ENCODE results near the gene RHCE.

RHCE gene

DNA sequence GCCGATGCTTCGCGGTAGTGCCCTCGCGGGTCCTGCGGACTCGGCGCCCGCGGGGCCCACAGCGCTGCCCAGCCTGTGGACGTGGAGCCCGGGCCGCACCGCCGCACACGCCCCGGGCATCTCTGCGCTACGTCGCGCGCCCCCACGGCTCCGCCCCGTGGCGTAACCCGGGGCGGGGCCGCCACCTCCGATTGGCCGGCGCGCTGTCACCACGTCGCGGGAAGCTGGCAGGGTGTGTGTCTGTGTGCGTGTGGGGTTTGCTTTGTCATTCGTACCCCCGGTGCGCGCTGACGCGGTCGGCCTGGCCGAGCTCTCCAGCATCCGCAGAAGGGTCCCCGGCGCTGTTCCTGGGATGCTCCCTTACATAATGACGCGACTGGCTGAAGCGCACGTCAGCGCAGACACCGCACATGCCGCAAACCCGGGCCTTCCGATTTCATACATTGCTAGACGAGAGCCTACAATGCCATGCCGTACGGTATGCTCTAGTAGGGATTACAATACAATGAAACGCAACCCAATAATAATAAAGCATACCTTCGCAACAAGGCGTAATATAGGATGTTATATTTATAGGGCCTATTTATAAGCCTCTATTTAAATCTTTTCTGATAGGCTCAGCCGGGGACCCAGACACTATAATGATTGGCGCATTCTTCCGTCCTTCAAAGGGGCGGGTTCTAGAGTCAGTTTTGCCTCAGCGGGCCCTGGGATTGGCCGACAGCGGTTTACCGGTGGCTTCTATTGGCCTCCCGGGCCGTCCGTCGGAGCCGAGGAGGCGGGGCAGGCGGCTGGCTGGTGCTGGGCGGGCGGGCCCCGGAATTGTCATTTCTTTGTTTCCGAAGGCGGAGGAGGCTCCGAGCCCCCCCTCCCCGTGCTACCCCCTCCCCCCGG, 9.7 kb upstream of the RHCE start, which contains the start of gene MACO1 (continued):
- TF ChIP-seq GLIS2 (tag by site-specific recombination; IDR thresholded peaks at IDR 0.05): peak; percentile 96
- TF ChIP-seq ZNF335 (tag by site-specific recombination; conservative IDR thresholded peaks at IDR 0.05): peak; percentile 94
- TF ChIP-seq, protein P1, sequence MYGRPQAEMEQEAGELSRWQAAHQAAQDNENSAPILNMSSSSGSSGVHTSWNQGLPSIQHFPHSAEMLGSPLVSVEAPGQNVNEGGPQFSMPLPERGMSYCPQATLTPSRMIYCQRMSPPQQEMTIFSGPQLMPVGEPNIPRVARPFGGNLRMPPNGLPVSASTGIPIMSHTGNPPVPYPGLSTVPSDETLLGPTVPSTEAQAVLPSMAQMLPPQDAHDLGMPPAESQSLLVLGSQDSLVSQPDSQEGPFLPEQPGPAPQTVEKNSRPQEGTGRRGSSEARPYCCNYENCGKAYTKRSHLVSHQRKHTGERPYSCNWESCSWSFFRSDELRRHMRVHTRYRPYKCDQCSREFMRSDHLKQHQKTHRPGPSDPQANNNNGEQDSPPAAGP (tag by site-specific recombination; IDR thresholded peaks at IDR 0.05): peak; percentile 62
- peak; percentile 89 for TF ChIP-seq ZBTB48 (tag by site-specific recombination; IDR thresholded peaks at IDR 0.05)
- TF ChIP-seq MEIS1 (CRISPR knock-in tag; IDR thresholded peaks at IDR 0.05; ENCODE audit: borderline replicate concordance): no peak
- peak; percentile 84 for TF ChIP-seq GLIS1 (tag by site-specific recombination; IDR thresholded peaks at IDR 0.05)
- TF ChIP-seq ZEB2 (tag by site-specific recombination; IDR thresholded peaks at IDR 0.05): peak; percentile 66
- no peak for TF ChIP-seq ZNF530 (tag by site-specific recombination; IDR thresholded peaks at IDR 0.05; ENCODE audit: low read depth)
- TF ChIP-seq ZNF692 (tag by site-specific recombination; IDR thresholded peaks at IDR 0.05): peak; percentile 75; the same call in 1 of the 2 replicates
- peak; percentile 21 for TF ChIP-seq ZBTB11 (tag by site-specific recombination; conservative IDR thresholded peaks at IDR 0.05; ENCODE audit: low read depth)
- 0 out of 2 replicates have a peak, but pooled peaks have one; percentile 48 for TF ChIP-seq ZNF677 (tag by site-specific recombination; IDR thresholded peaks at IDR 0.05)
- peak; percentile 58; the same call in 1 of the 2 replicates for TF ChIP-seq ZXDB (tag by site-specific recombination; IDR thresholded peaks at IDR 0.05)
- peak; percentile 26; the same call in 1 of the 2 replicates for TF ChIP-seq ZNF2 (tag by site-specific recombination; IDR thresholded peaks at IDR 0.05)
- TF ChIP-seq PATZ1 (tag by site-specific recombination; IDR thresholded peaks at IDR 0.05): peak; percentile 48
- no peak for TF ChIP-seq ZNF10 (tag by site-specific recombination; IDR thresholded peaks at IDR 0.05)
- TF ChIP-seq ZBTB7A (tag by site-specific recombination; IDR thresholded peaks at IDR 0.05; ENCODE audit: low read depth): no peak
- TF ChIP-seq ZNF660 (tag by site-specific recombination; IDR thresholded peaks at IDR 0.05): peak; percentile 68
- no peak for TF ChIP-seq GLI2 (tag by site-specific recombination; IDR thresholded peaks at IDR 0.05; ENCODE audit: borderline replicate concordance, low read depth)
- peak; percentile 51; the same call in 1 of the 2 replicates for TF ChIP-seq ZNF394 (tag by site-specific recombination; IDR thresholded peaks at IDR 0.05; ENCODE audit: borderline replicate concordance)
- TF ChIP-seq, protein P2, sequence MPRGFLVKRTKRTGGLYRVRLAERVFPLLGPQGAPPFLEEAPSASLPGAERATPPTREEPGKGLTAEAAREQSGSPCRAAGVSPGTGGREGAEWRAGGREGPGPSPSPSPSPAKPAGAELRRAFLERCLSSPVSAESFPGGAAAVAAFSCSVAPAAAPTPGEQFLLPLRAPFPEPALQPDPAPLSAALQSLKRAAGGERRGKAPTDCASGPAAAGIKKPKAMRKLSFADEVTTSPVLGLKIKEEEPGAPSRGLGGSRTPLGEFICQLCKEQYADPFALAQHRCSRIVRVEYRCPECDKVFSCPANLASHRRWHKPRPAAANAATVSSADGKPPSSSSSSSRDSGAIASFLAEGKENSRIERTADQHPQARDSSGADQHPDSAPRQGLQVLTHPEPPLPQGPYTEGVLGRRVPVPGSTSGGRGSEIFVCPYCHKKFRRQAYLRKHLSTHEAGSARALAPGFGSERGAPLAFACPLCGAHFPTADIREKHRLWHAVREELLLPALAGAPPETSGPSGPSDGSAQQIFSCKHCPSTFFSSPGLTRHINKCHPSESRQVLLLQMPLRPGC (tag by site-specific recombination; IDR thresholded peaks at IDR 0.05): peak; percentile 45; the same call in 1 of the 2 replicates
- peak; percentile 69 for TF ChIP-seq ZNF501 (tag by site-specific recombination; IDR thresholded peaks at IDR 0.05)
- TF ChIP-seq ZBTB26 (tag by site-specific recombination; optimal IDR thresholded peaks at IDR 0.05): peak; percentile 85
- TF ChIP-seq ZNF600 (tag by site-specific recombination; IDR thresholded peaks at IDR 0.05): 0 out of 2 replicates have a peak, but pooled peaks have one; percentile 22
- TF ChIP-seq ZNF248 (tag by site-specific recombination; IDR thresholded peaks at IDR 0.05): no peak

All from HEK293 (cell line).